Osteocyte (in vitro differentiated cells): ENCODE measurements around the gene PCDHGA5. TPM values are rescaled to one million over a fixed set of nuclear protein-coding genes. Genes with fewer than 3 reads are reported as not detected.
A peak's percentile ranks its signal among the peaks of the same experiment; 100 is the strongest.
"Not testable (repeated sequence)": the region's sequence is repeated elsewhere in the genome, so short reads cannot be mapped to it uniquely, and the experiment has no call there.

Experiments
- DNase-seq: peaks from one replicate; pipeline ENCODE4 v3.0.0; 2021; ENCODE audit warnings: mixed read lengths; ENCODE audit not compliant: unreplicated experiment; ENCODE audit errors: extremely low spot score
- H3K27ac Mint-ChIP-seq: one replicate; pipeline ENCODE4 v1.8.0; 2021; ENCODE audit warnings: mild to moderate bottlenecking, mixed read lengths; ENCODE audit not compliant: unreplicated experiment
- H3K27me3 Mint-ChIP-seq: one replicate; pipeline ENCODE4 v1.8.0; 2021; ENCODE audit warnings: mixed read lengths; ENCODE audit not compliant: unreplicated experiment
- H3K36me3 Mint-ChIP-seq: one replicate; pipeline ENCODE4 v1.8.0; 2021; ENCODE audit warnings: mixed read lengths; ENCODE audit not compliant: unreplicated experiment
- H3K4me1 Mint-ChIP-seq: one replicate; pipeline ENCODE4 v1.8.0; 2021; ENCODE audit warnings: mixed read lengths; ENCODE audit not compliant: unreplicated experiment
- H3K4me3 Mint-ChIP-seq: one replicate; pipeline ENCODE4 v1.8.0; 2021; ENCODE audit warnings: mild to moderate bottlenecking, moderate library complexity, mixed read lengths; ENCODE audit not compliant: unreplicated experiment
- H3K9me3 Mint-ChIP-seq: one replicate; pipeline ENCODE4 v1.8.0; 2021; ENCODE audit warnings: mixed read lengths; ENCODE audit not compliant: unreplicated experiment
- CTCF ChIP-seq: fragments of 200-600 bp; sonication (generic); IDR thresholded peaks from 2 replicates; pipeline ENCODE4 v1.5.0; 2021; ENCODE audit warnings: antibody characterized with exemption, mild to moderate bottlenecking, moderate library complexity
- total RNA-seq: library from RNA; stranded (reverse); gene quantifications from 2 replicates; pipeline ENCODE4 v1.2.1, GENCODE V29; 2021

Gene PCDHGA5
- total RNA-seq, 1 donor from 2014 or later: 0.13 TPM

GRCh38 chr5:141373673-141374317 lies 9.8 kb downstream of the PCDHGA5 start, which contains the start of gene PCDHGA6:
TSS of gene PCDHGA6 (plus strand) at chr5:141373891. CDS start at chr5:141374084, 193 bp downstream.
- peaks cover 22% of the 10 kb centered on the region for H3K9me3 Mint-ChIP-seq
- no peaks in the 10 kb centered on the region for H3K36me3 Mint-ChIP-seq
- H3K27me3 Mint-ChIP-seq: no peaks in the 10 kb centered on the region
- no peak within 1 kb of the TSS for H3K27ac Mint-ChIP-seq
- peak; percentile 81 for DNase-seq
- TF ChIP-seq CTCF: no peak
- no peaks in the 10 kb centered on the region for H3K4me1 Mint-ChIP-seq
- H3K4me3 Mint-ChIP-seq: no peak within 1 kb of the TSS

GRCh38 chr5:141374627-141375026 lies 10.7 kb downstream of the PCDHGA5 start:
- Mint-ChIP-seq H3K27ac (no peak overlapping the region), H3K9me3 (peaks cover 29% of the 10 kb centered on the region), H3K36me3 (no peaks in the 10 kb centered on the region), H3K4me3 (no peak overlapping the region), H3K4me1 (no peaks in the 10 kb centered on the region), H3K27me3 (no peaks in the 10 kb centered on the region)
- peak; percentile 80 for DNase-seq
- TF ChIP-seq CTCF: no peak

GRCh38 chr5:141375444-141376155 lies 11.6 kb downstream of the PCDHGA5 start:
- H3K9me3 Mint-ChIP-seq: peaks cover 35% of the 10 kb centered on the region
- not testable (repeated sequence) for H3K4me1 Mint-ChIP-seq, H3K27ac Mint-ChIP-seq

GRCh38 chr5:141382469-141383294 lies 18.7 kb downstream of the PCDHGA5 start, which contains the start of gene PCDHGA7:
TSS of gene PCDHGA7 (plus strand) at chr5:141382742. CDS start at chr5:141382900, 158 bp downstream.
- Mint-ChIP-seq H3K36me3 (no peaks in the 10 kb centered on the region), H3K4me3 (no peak within 1 kb of the TSS), H3K27ac (no peak within 1 kb of the TSS), H3K9me3 (peaks cover 28% of the 10 kb centered on the region), H3K27me3 (no peaks in the 10 kb centered on the region), H3K4me1 (no peaks in the 10 kb centered on the region)
- TF ChIP-seq CTCF: no peak
- DNase-seq: no peak

More at GRCh38 chr5:141375444-141376155, 11.6 kb downstream of the PCDHGA5 start:
- not testable (repeated sequence) for H3K27me3 Mint-ChIP-seq, H3K4me3 Mint-ChIP-seq, H3K36me3 Mint-ChIP-seq, DNase-seq

- no peak overlapping the region for H3K4me3 Mint-ChIP-seq
- H3K9me3 Mint-ChIP-seq: peaks cover 30% of the 10 kb centered on the region
- no peak for TF ChIP-seq CTCF
- H3K27ac Mint-ChIP-seq: no peak overlapping the region
- H3K4me1 Mint-ChIP-seq: no peaks in the 10 kb centered on the region
- no peak for DNase-seq
- H3K36me3 Mint-ChIP-seq: peaks cover under 1% of the 10 kb centered on the region
- no peaks in the 10 kb centered on the region for H3K27me3 Mint-ChIP-seq
Measured at GRCh38 chr5:141383345-141383744, 19.4 kb downstream of the PCDHGA5 start.
